Transverse colon (tissue), 3 donors: ENCODE data around the gene PDE4B.

Source experiments
- POLR2A ChIP-seq: fragments of 450-650 bp; IDR thresholded peaks from one replicate; pipeline ENCODE4 v1.6.1; 2016; ENCODE audit warnings: antibody characterized with exemption, mild to moderate bottlenecking, moderate library complexity
- TF ChIP-seq, protein P1 (sequence below), 5 experiments: fragments of 200-600 bp in 3 of 5; fragments of 450-650 bp in 2 of 5; sonication (generic) in 3 of 5; IDR thresholded peaks; 1 replicate in 2 of 5; 2 replicates in 3 of 5; pipeline ENCODE4 v1.5.1; 2016 to 2017; ENCODE audit warnings: antibody characterized with exemption in 5 of 5, inconsistent platforms in 3 of 5, mild to moderate bottlenecking in 2 of 5, moderate library complexity in 1 of 5

- TF ChIP-seq, protein P1, sequence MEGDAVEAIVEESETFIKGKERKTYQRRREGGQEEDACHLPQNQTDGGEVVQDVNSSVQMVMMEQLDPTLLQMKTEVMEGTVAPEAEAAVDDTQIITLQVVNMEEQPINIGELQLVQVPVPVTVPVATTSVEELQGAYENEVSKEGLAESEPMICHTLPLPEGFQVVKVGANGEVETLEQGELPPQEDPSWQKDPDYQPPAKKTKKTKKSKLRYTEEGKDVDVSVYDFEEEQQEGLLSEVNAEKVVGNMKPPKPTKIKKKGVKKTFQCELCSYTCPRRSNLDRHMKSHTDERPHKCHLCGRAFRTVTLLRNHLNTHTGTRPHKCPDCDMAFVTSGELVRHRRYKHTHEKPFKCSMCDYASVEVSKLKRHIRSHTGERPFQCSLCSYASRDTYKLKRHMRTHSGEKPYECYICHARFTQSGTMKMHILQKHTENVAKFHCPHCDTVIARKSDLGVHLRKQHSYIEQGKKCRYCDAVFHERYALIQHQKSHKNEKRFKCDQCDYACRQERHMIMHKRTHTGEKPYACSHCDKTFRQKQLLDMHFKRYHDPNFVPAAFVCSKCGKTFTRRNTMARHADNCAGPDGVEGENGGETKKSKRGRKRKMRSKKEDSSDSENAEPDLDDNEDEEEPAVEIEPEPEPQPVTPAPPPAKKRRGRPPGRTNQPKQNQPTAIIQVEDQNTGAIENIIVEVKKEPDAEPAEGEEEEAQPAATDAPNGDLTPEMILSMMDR (IDR thresholded peaks at IDR 0.05): no peak
- TF ChIP-seq POLR2A: no peak
Measured at GRCh38 chr1:66271216-66271903, 478.7 kb downstream of the PDE4B start.
